HCT116 (cell line): ENCODE measurements around the gene MESP2. TPM values are rescaled to one million over a fixed set of nuclear protein-coding genes. Genes with fewer than 3 reads are reported as not detected.

Experiments
- ATAC-seq: fragments of 200-7000 bp; cut with Tn5 transposase; 2 replicates; pipeline ENCODE4 v1.9.1; 2020; ENCODE audit warnings: mild to moderate bottlenecking, moderate library complexity
- BruUV-seq: library from RNA; stranded (reverse); fragments of 400-500 nt; replicated peaks from 2 replicates; lab custom pipeline; 2021; lab: Mats Ljungman, UMichigan
- CTCF ChIA-PET: fragments of 300-600 bp; sonication (Branson Sonifier 250); formaldehyde crosslinking; loops from one replicate; lab custom pipeline; 2021; ENCODE audit warnings: antibody characterized with exemption; lab: Charles Lee
- POLR2A ChIA-PET: fragments of 300-600, 350-600 bp; sonication (Branson Sonifier 250); formaldehyde crosslinking; loops from one replicate; lab custom pipeline; 2021; ENCODE audit warnings: antibody characterized with exemption; lab: Charles Lee
- RAD21 ChIA-PET, 2 experiments: fragments of 300-600 bp; sonication (Branson Sonifier 250); formaldehyde crosslinking; loops; one replicate each; lab custom pipeline; 2023; ENCODE audit warnings: low total read pairs in 2 of 2; ENCODE audit not compliant: uncharacterized antibody in 2 of 2, unreplicated experiment in 2 of 2, low non-redundant PET in 1 of 2; lab: Charles Lee
- DNase-seq: peaks from one replicate; pipeline ENCODE4 v3.0.0-alpha.2; 2010; ENCODE audit warnings: low read depth, low spot score
- H2AFZ ChIP-seq: fragments of 200-600 bp; shearing (Covaris generic), sonication (generic); 2 replicates; pipeline ENCODE4 v1.6.1; 2017; ENCODE audit warnings: low read depth, mixed run types, mixed read lengths, antibody characterized with exemption, low read length; ENCODE audit not compliant: poor library complexity, severe bottlenecking
- H3K27ac ChIP-seq: 2 replicates; pipeline ENCODE4 v1.5.1; 2012; ENCODE audit warnings: low read depth, low read length
- H3K27me3 ChIP-seq: fragments of 200-600 bp; sonication (generic); 2 replicates; pipeline ENCODE4 v1.6.1; 2016; ENCODE audit warnings: mixed run types, low read length, mixed read lengths; ENCODE audit not compliant: insufficient read depth
- H3K36me3 ChIP-seq, 2 experiments: fragments of 200-500 bp in 1 of 2; fragments of 200-600 bp in 1 of 2; sonication (Bioruptor generic) in 1 of 2; sonication (generic) in 1 of 2; 2 replicates each; pipeline versions ENCODE4 v1.5.1 to v1.6.1; 2014 to 2016; ENCODE audit warnings: low read length in 2 of 2, inconsistent platforms in 1 of 2, mixed read lengths in 1 of 2, mixed run types in 1 of 2; ENCODE audit not compliant: insufficient read depth in 2 of 2, control insufficient read depth in 1 of 2
- H3K4me1 ChIP-seq, 2 experiments: fragments of 200-600 bp in 1 of 2; sonication (generic) in 1 of 2; 2 replicates each; pipeline versions ENCODE4 v1.5.1 to v1.6.1; 2012 to 2017; ENCODE audit warnings: low read length in 2 of 2, inconsistent platforms in 1 of 2, mild to moderate bottlenecking in 1 of 2, mixed read lengths in 1 of 2, mixed run types in 1 of 2, moderate library complexity in 1 of 2; ENCODE audit not compliant: insufficient read depth in 2 of 2, control insufficient read depth in 1 of 2
- H3K4me2 ChIP-seq: fragments of 200-600 bp; sonication (generic); 2 replicates; pipeline ENCODE4 v1.6.1; 2017; ENCODE audit warnings: mixed run types, low read length, mixed read lengths
- H3K4me3 ChIP-seq, 2 experiments: fragments of 200-600 bp in 1 of 2; sonication (generic) in 1 of 2; replicated peaks in 1 of 2; 2 replicates each; pipeline ENCODE4 v1.5.1; 2011 to 2016; ENCODE audit warnings: low read length in 2 of 2, control low read depth in 1 of 2, low read depth in 1 of 2, mild to moderate bottlenecking in 1 of 2, mixed read lengths in 1 of 2, mixed run types in 1 of 2
- H3K79me2 ChIP-seq: fragments of 200-600 bp; sonication (generic); 2 replicates; pipeline ENCODE4 v1.6.1; 2017; ENCODE audit warnings: mild to moderate bottlenecking, mixed run types, low read length, moderate library complexity, mixed read lengths; ENCODE audit not compliant: insufficient read depth
- H3K9ac ChIP-seq: fragments of 200-600 bp; sonication (generic); 2 replicates; pipeline ENCODE4 v1.6.1; 2016; ENCODE audit warnings: low read length, mixed read lengths
- H3K9me2 ChIP-seq: fragments of 200-600 bp; sonication (generic), shearing (Covaris generic); 2 replicates; pipeline ENCODE4 v1.6.1; 2017; ENCODE audit warnings: mixed run types, mild to moderate bottlenecking, moderate library complexity; ENCODE audit not compliant: insufficient read depth
- H3K9me3 ChIP-seq, 2 experiments: fragments of 200-500 bp in 1 of 2; fragments of 200-600 bp in 1 of 2; sonication (Bioruptor generic) in 1 of 2; sonication (generic) in 1 of 2; 2 replicates each; pipeline ENCODE4 v1.6.1; 2014 to 2017; ENCODE audit warnings: low read length in 2 of 2, mixed read lengths in 2 of 2, inconsistent platforms in 1 of 2, low read depth in 1 of 2, mild to moderate bottlenecking in 1 of 2, mixed run types in 1 of 2, moderate library complexity in 1 of 2; ENCODE audit not compliant: control insufficient read depth in 1 of 2, insufficient read depth in 1 of 2
- H4K20me1 ChIP-seq: fragments of 200-600 bp; sonication (generic), shearing (Covaris generic); 2 replicates; pipeline ENCODE4 v1.6.1; 2017; ENCODE audit warnings: mixed run types, mild to moderate bottlenecking, moderate library complexity; ENCODE audit not compliant: insufficient read depth
- CTCF ChIP-seq, 3 experiments: fragments of 200-600 bp in 1 of 3; sonication (generic) in 1 of 3; IDR thresholded peaks in 2 of 3; conservative IDR thresholded peaks in 1 of 3; 2 replicates each; pipeline ENCODE4 v1.5.1; 2012 to 2017; ENCODE audit warnings: low read depth in 2 of 3, low read length in 2 of 3, antibody characterized with exemption in 1 of 3, borderline replicate concordance in 1 of 3, control low read depth in 1 of 3, mild to moderate bottlenecking in 1 of 3, mixed read lengths in 1 of 3, mixed run types in 1 of 3, moderate library complexity in 1 of 3; ENCODE audit not compliant: insufficient read depth in 1 of 3
- ELF1 ChIP-seq: IDR thresholded peaks from 2 replicates; pipeline ENCODE4 v1.6.1; 2012; ENCODE audit warnings: low read depth, borderline replicate concordance
- EZH2 ChIP-seq: fragments of 200-600 bp; sonication (generic); IDR thresholded peaks from 2 replicates; pipeline ENCODE4 v1.6.1; 2017; ENCODE audit warnings: antibody characterized with exemption, mixed run types
- RAD21 ChIP-seq: IDR thresholded peaks from 2 replicates; pipeline ENCODE4 v1.6.1; 2012; ENCODE audit warnings: low read depth, mild to moderate bottlenecking
- TCF7L2 ChIP-seq: IDR thresholded peaks from 2 replicates; pipeline ENCODE4 v1.7.0; 2011; ENCODE audit warnings: borderline replicate concordance, inconsistent platforms; ENCODE audit not compliant: insufficient read depth, insufficient read length; ENCODE audit errors: extremely low read depth
- intact Hi-C: fragments of 100-400 bp; cut with micrococcal nuclease; formaldehyde crosslinking; loops from 2 replicates; pipeline ENCODE4 v1.10.0; 2022
- total RNA-seq: library from RNA; stranded (reverse); gene quantifications from one replicate; pipeline ENCODE4 v1.2.1, GENCODE V29; 2021; ENCODE audit not compliant: unreplicated experiment

The MESP2 gene
- total RNA-seq, 1 experiment from 2014 or later = 0.20 TPM

DNA sequence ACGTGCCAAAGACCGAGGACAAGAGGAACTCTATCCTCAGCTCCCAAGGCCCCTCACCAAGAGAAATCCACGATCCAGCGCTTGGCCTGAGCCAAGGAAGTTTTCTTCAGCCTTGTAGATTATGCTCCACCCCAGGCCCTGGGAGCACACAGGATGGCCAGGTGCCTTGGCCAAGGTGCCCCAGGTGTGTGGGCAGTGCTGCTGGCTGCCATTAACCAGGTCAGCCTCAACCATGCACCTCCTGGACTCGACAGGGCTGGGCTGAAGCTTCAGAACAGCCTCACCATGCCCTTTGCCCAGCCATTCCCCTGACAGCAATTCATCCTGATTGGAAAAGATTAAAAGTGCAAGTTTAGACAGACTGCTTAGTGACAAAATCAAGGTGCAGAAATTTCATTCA, 14.2 kb upstream of the MESP2 start:
- BruUV-seq = no TSS peak
- no peaks in the 10 kb centered on the region for H3K36me3 ChIP-seq

More for the DNA sequence above, 14.2 kb upstream of the MESP2 start:
- H3K27ac ChIP-seq = no peak overlapping the region
- H3K9me3 ChIP-seq = no peaks in the 10 kb centered on the region
- no peaks in the 10 kb centered on the region for H4K20me1 ChIP-seq
- DNase-seq (no peak), ATAC-seq (no peak)
- H2AFZ ChIP-seq = no peak overlapping the region
- no peak overlapping the region for H3K4me3 ChIP-seq
- no peaks in the 10 kb centered on the region for H3K9me2 ChIP-seq
- no peaks in the 10 kb centered on the region for H3K27me3 ChIP-seq
- ChIA-PET RAD21 (interaction anchor here (1.9 to 3.5 kb wide), 4 partner anchors 113 to 127 kb away, joined by 9 to 29 read pairs (median 12); no protein-coding TSS in a partner anchor), CTCF (interaction anchor here (1.0 to 5.4 kb wide), 10 partner anchors 9 to 325 kb away, joined by 3 to 164 read pairs (median 8); partner anchors contain the start of gene MESP2), POLR2A (interaction anchor here (1.6 kb wide), 1 partner anchor 126 kb away, joined by 4 read pairs; no protein-coding TSS in a partner anchor)
- H3K9ac ChIP-seq = no peak overlapping the region
- H3K4me2 ChIP-seq = no peak overlapping the region
- H3K4me1 ChIP-seq = peaks cover 0 to 10% of the 10 kb centered on the region in 2 experiments; a peak in 1 of 4 replicates
- intact Hi-C loops = no loop called here
- TF ChIP-seq ELF1 (no peak), EZH2 (no peak), RAD21 (no peak), TCF7L2 (no peak), CTCF (IDR thresholded peaks at IDR 0.05 in 2 of 3, conservative IDR thresholded peaks at IDR 0.05 in 1 of 3; ENCODE audit: borderline replicate concordance in 1 of 3, insufficient read depth in 1 of 3, low read depth in 2 of 3, low read length in 2 of 3) (no peak)
- H3K79me2 ChIP-seq = no peaks in the 10 kb centered on the region
